Large intestine (tissue), 12 donors: ENCODE measurements around the gene SLC30A2. TPM values are rescaled to one million over a fixed set of nuclear protein-coding genes. Genes with fewer than 3 reads are reported as not detected.
"Not testable (repeated sequence)": the region's sequence is repeated elsewhere in the genome, so short reads cannot be mapped to it uniquely, and the experiment has no call there.

ENCODE experiments used
- DNase-seq, 2 donors: peaks; one replicate each; pipeline versions ENCODE4 v3.0.0 to v3.0.0-alpha.2; 2013
- H3K27ac ChIP-seq: one replicate; pipeline ENCODE4 v1.5.1; 2013; ENCODE audit warnings: low read length
- H3K27me3 ChIP-seq: 2 replicates; pipeline ENCODE4 v1.6.1; 2013; ENCODE audit warnings: low read length; ENCODE audit not compliant: control insufficient read depth, insufficient read depth
- H3K36me3 ChIP-seq: 2 replicates; pipeline ENCODE4 v1.6.1; 2013; ENCODE audit warnings: low read length; ENCODE audit not compliant: control insufficient read depth, insufficient read depth
- H3K4me1 ChIP-seq: one replicate; pipeline ENCODE4 v1.6.1; 2013; ENCODE audit warnings: low read length; ENCODE audit not compliant: control insufficient read depth, insufficient read depth
- H3K4me3 ChIP-seq: one replicate; pipeline ENCODE4 v1.5.1; 2013; ENCODE audit warnings: low read length
- H3K9me3 ChIP-seq: one replicate; pipeline ENCODE4 v1.6.1; 2013; ENCODE audit warnings: mild to moderate bottlenecking, low read depth, low read length, moderate library complexity; ENCODE audit not compliant: control insufficient read depth
- whole genome bisulfite sequencing: methylation state at CpG from one replicate; pipeline ENCODE4 v1.1.5; 2013; ENCODE audit warnings: low lambda C conversion rate; ENCODE audit not compliant: insufficient coverage; 5-methylcytosine and 5-hydroxymethylcytosine counted together
- long read RNA-seq, 11 donors: transcript quantifications; one replicate each; lab custom pipeline, GENCODE V29; 2026
- polyA plus RNA-seq: library from polyadenylated mRNA; unstranded; fragments of 120-200 nt; gene quantifications from one replicate; pipeline ENCODE4 v1.2.1, GENCODE V29; 2013

SLC30A2 gene
- 24.9 TPM for polyA plus RNA-seq
- long read RNA-seq, donor 1, transcript SLC30A2-201 (8 exons, 2,494 nt), result major isoform, 14 of 19 reads
- long read RNA-seq, donor 1, partial matches to known transcripts, result 5 of 19 reads
- long read RNA-seq, donor 1, other reads (novel, unspliced or antisense), result 0 of 19 reads
- long read RNA-seq, donor 2, transcript SLC30A2-201 (8 exons, 2,494 nt), result major isoform, 14 of 41 reads
- long read RNA-seq, donor 2, partial matches to known transcripts, result 27 of 41 reads
- long read RNA-seq, donor 2, other reads (novel, unspliced or antisense), result 0 of 41 reads
- long read RNA-seq, donor 3, result 0 reads
- long read RNA-seq, donor 4, result 0 reads
- long read RNA-seq, donor 5, transcript SLC30A2-201 (8 exons, 2,494 nt), result major isoform, 9 of 9 reads
- long read RNA-seq, donor 5, partial matches to known transcripts, result 0 of 9 reads
- long read RNA-seq, donor 5, other reads (novel, unspliced or antisense), result 0 of 9 reads
- long read RNA-seq, donor 6, transcript SLC30A2-201 (8 exons, 2,494 nt), result major isoform, 5 of 5 reads
- long read RNA-seq, donor 6, partial matches to known transcripts, result 0 of 5 reads
- long read RNA-seq, donor 6, other reads (novel, unspliced or antisense), result 0 of 5 reads
- long read RNA-seq, donor 7, transcript SLC30A2-201 (8 exons, 2,494 nt), result major isoform, 9 of 10 reads
- long read RNA-seq, donor 7, partial matches to known transcripts, result 0 of 10 reads
- long read RNA-seq, donor 7, other reads (novel, unspliced or antisense), result 0 of 10 reads
- long read RNA-seq, donor 8, transcript SLC30A2-201 (8 exons, 2,494 nt), result major isoform, 7 of 13 reads
- long read RNA-seq, donor 8, partial matches to known transcripts, result 5 of 13 reads
- long read RNA-seq, donor 8, other reads (novel, unspliced or antisense), result 0 of 13 reads
- long read RNA-seq, donor 9, transcript SLC30A2-201 (8 exons, 2,494 nt), result major isoform, 5 of 10 reads
- long read RNA-seq, donor 9, partial matches to known transcripts, result 5 of 10 reads
- long read RNA-seq, donor 9, other reads (novel, unspliced or antisense), result 0 of 10 reads
- long read RNA-seq, donor 10, transcript SLC30A2-201 (8 exons, 2,494 nt), result major isoform, 7 of 13 reads
- long read RNA-seq, donor 10, partial matches to known transcripts, result 6 of 13 reads
- long read RNA-seq, donor 10, other reads (novel, unspliced or antisense), result 0 of 13 reads
- long read RNA-seq, donor 11, transcript SLC30A2-201 (8 exons, 2,494 nt), result major isoform, 11 of 11 reads
- long read RNA-seq, donor 11, partial matches to known transcripts, result 0 of 11 reads
- long read RNA-seq, donor 11, other reads (novel, unspliced or antisense), result 0 of 11 reads

GRCh38 chr1:26045722-26046245 lies at the start of gene SLC30A2:
TSS of gene SLC30A2 (minus strand) at chr1:26046118. CDS start at chr1:26045896, 222 bp downstream.
- WGBS, result no CpG with 5 or more reads among the region's 62 CpGs
- peaks cover 23% of the 10 kb centered on the region for H3K36me3 ChIP-seq
- no peaks in the 10 kb centered on the region for H3K9me3 ChIP-seq
- peak within 1 kb of the TSS; percentile 93 for H3K27ac ChIP-seq
- peaks cover 23% of the 10 kb centered on the region for H3K27me3 ChIP-seq
- peaks cover 25% of the 10 kb centered on the region for H3K4me1 ChIP-seq
- peak in 1 of 2 donors; percentile 75 for DNase-seq
- H3K4me3 ChIP-seq, result peak within 1 kb of the TSS; percentile 62

GRCh38 chr1:26094677-26095383 lies 48.9 kb upstream of the SLC30A2 start:
- Histone ChIP-seq H3K27me3 (peaks cover 7% of the 10 kb centered on the region), H3K4me3 (no peak overlapping the region), H3K36me3 (no peaks in the 10 kb centered on the region), H3K27ac (no peak overlapping the region), H3K4me1 (peaks cover 12% of the 10 kb centered on the region), H3K9me3 (no peaks in the 10 kb centered on the region)
- DNase-seq, result no peak
- WGBS, result no CpG with 5 or more reads among the region's 17 CpGs

- Histone ChIP-seq H3K4me3 (no peak overlapping the region), H3K27me3 (peaks cover 7% of the 10 kb centered on the region), H3K27ac (no peak overlapping the region), H3K9me3 (no peaks in the 10 kb centered on the region), H3K4me1 (peaks cover 12% of the 10 kb centered on the region), H3K36me3 (no peaks in the 10 kb centered on the region)
- no peak for DNase-seq
- no CpG with 5 or more reads among the region's 11 CpGs for WGBS
These were observed 48.3 kb upstream of the SLC30A2 start for GRCh38 chr1:26094076-26094669.

GRCh38 chr1:26093569-26093968 lies 47.7 kb upstream of the SLC30A2 start:
- not testable (repeated sequence) for H3K27me3 ChIP-seq, H3K36me3 ChIP-seq, H3K27ac ChIP-seq, H3K9me3 ChIP-seq, DNase-seq, H3K4me3 ChIP-seq
- WGBS, result 45% methylated on average over 2 of the region's 6 CpGs
- H3K4me1 ChIP-seq, result peaks cover 12% of the 10 kb centered on the region

GRCh38 chr1:26092422-26092821 lies 46.5 kb upstream of the SLC30A2 start:
- WGBS, result 48% methylated on average over 2 of the region's 7 CpGs
- Histone ChIP-seq H3K4me3 (no peak overlapping the region), H3K4me1 (peaks cover 5% of the 10 kb centered on the region), H3K36me3 (no peaks in the 10 kb centered on the region), H3K27me3 (peaks cover 7% of the 10 kb centered on the region), H3K9me3 (no peaks in the 10 kb centered on the region), H3K27ac (no peak overlapping the region)
- DNase-seq, result no peak

- 78% methylated on average over 1 of the region's 3 CpGs for WGBS
- Histone ChIP-seq H3K36me3 (no peaks in the 10 kb centered on the region), H3K27me3 (peaks cover 7% of the 10 kb centered on the region), H3K4me1 (peaks cover 2% of the 10 kb centered on the region), H3K27ac (no peak overlapping the region), H3K9me3 (no peaks in the 10 kb centered on the region), H3K4me3 (no peak overlapping the region)
- DNase-seq, result no peak
These were observed 45.0 kb upstream of the SLC30A2 start for GRCh38 chr1:26090893-26091292.

- Histone ChIP-seq H3K36me3 (no peaks in the 10 kb centered on the region), H3K4me3 (no peak overlapping the region), H3K4me1 (peaks cover 4% of the 10 kb centered on the region), H3K27ac (no peak overlapping the region), H3K9me3 (no peaks in the 10 kb centered on the region), H3K27me3 (peaks cover 4% of the 10 kb centered on the region)
- WGBS, result 80% methylated on average over 1 of the region's 3 CpGs
- no peak for DNase-seq
These were observed 43.2 kb upstream of the SLC30A2 start for GRCh38 chr1:26089125-26089524.

GRCh38 chr1:26084844-26085243 lies 38.9 kb upstream of the SLC30A2 start:
- Histone ChIP-seq H3K27me3 (no peaks in the 10 kb centered on the region), H3K4me3 (no peak overlapping the region), H3K36me3 (no peaks in the 10 kb centered on the region), H3K9me3 (no peaks in the 10 kb centered on the region), H3K27ac (no peak overlapping the region), H3K4me1 (peaks cover 27% of the 10 kb centered on the region)
- DNase-seq, result no peak
- WGBS, result no CpG with 5 or more reads among the region's 2 CpGs

GRCh38 chr1:26084091-26084561 lies 38.2 kb upstream of the SLC30A2 start:
- no peak for DNase-seq
- H3K9me3 ChIP-seq, result no peaks in the 10 kb centered on the region
- H3K4me1 ChIP-seq, result peaks cover 34% of the 10 kb centered on the region
- peak overlapping the region; percentile 81 for H3K27ac ChIP-seq
- H3K4me3 ChIP-seq, result no peak overlapping the region
- H3K36me3 ChIP-seq, result no peaks in the 10 kb centered on the region
- WGBS, result no CpG with 5 or more reads among the region's 2 CpGs
- no peaks in the 10 kb centered on the region for H3K27me3 ChIP-seq
